Thyroid gland (tissue), 4 donors: Measurements from ENCODE around the gene WDR81. TPM values are rescaled to one million over a fixed set of nuclear protein-coding genes. Genes with fewer than 3 reads are reported as not detected.
A peak's percentile ranks its signal among the peaks of the same experiment; 100 is the strongest.

Source experiments
- DNase-seq, 2 donors: peaks; one replicate each; pipeline ENCODE4 v3.0.0-alpha.2; 2019
- H3K27ac ChIP-seq, 3 donors: fragments of 200-600 bp; sonication (generic); 1 replicate in 2 of 3; 2 replicates in 1 of 3; pipeline ENCODE4 v1.5.1; 2016 to 2019; ENCODE audit warnings: mild to moderate bottlenecking in 1 of 3, moderate library complexity in 1 of 3
- H3K27me3 ChIP-seq: fragments of 200-600 bp; sonication (generic); one replicate; pipeline ENCODE4 v1.5.1; 2019
- H3K36me3 ChIP-seq, 2 donors: fragments of 200-600 bp; sonication (generic); one replicate each; pipeline ENCODE4 v1.5.1; 2016 to 2019
- H3K4me1 ChIP-seq, 2 donors: fragments of 200-600 bp; sonication (generic); one replicate each; pipeline ENCODE4 v1.5.1; 2017 to 2019
- H3K4me3 ChIP-seq, 3 donors: fragments of 200-600 bp; sonication (generic); replicated peaks in 1 of 3; 1 replicate in 2 of 3; 2 replicates in 1 of 3; pipeline ENCODE4 v1.5.1; 2016; ENCODE audit warnings: mild to moderate bottlenecking in 1 of 3
- H3K9me3 ChIP-seq: fragments of 200-600 bp; sonication (generic); one replicate; pipeline ENCODE4 v1.5.1; 2017
- CTCF ChIP-seq, 6 experiments: fragments of 200-600 bp in 3 of 6; fragments of 450-650 bp in 3 of 6; sonication (generic) in 3 of 6; IDR thresholded peaks; one replicate each; pipeline ENCODE4 v1.5.1; 2016 to 2019; ENCODE audit warnings: antibody characterized with exemption in 6 of 6, mild to moderate bottlenecking in 2 of 6, inconsistent platforms in 1 of 6, moderate library complexity in 1 of 6
- POLR2A ChIP-seq, 2 donors: fragments of 450-650 bp; IDR thresholded peaks; one replicate each; pipeline ENCODE4 v1.6.1; 2017; ENCODE audit warnings: antibody characterized with exemption in 2 of 2, mild to moderate bottlenecking in 2 of 2, moderate library complexity in 1 of 2
- WGBS, 2 donors: methylation state at CpG; one replicate each; pipeline ENCODE4 v1.1.5; 2017; 5-methylcytosine and 5-hydroxymethylcytosine counted together
- intact Hi-C: fragments of 100-400 bp; cut with DNase I; formaldehyde crosslinking; loops from one replicate; pipeline ENCODE4 v1.15.1; 2023
- total RNA-seq, 4 donors: library from RNA; depleted of rRNA; stranded (reverse); fragments of >200 nt; gene quantifications; one replicate each; pipeline ENCODE4 v1.2.3, GENCODE V29; 2016

WDR81 gene
- total RNA-seq, 4 donors from 2014 or later, result 25.6 to 31.0 (median 30.3) TPM

GRCh38 chr17:1724869-1725641, 551 bp downstream of the WDR81 start:
- TF ChIP-seq CTCF (IDR thresholded peaks at IDR 0.05) (peak in 1 of 6 experiments; percentile 5), POLR2A (IDR thresholded peaks at IDR 0.05) (no peak)
- Histone ChIP-seq H3K27ac (peak overlapping the region in 2 of 3 donors; percentile 70 to 91), H3K4me1 (peaks cover 14 to 24% of the 10 kb centered on the region in 2 donors), H3K9me3 (no peaks in the 10 kb centered on the region), H3K4me3 (peak overlapping the region; percentile 11 to 63 (median 26)), H3K36me3 (peaks cover 9 to 11% of the 10 kb centered on the region in 2 donors), H3K27me3 (no peaks in the 10 kb centered on the region)
- WGBS, 2 donors, result 17 to 42% methylated on average over 13 to 17 of the region's 51 CpGs
- peak in 1 of 2 donors; percentile 33 for DNase-seq
- intact Hi-C loops, result loop anchor here (5.0 kb wide), 2 partner anchors 62 to 317 kb away; partner anchors contain the start of gene OVCA2

- Histone ChIP-seq H3K36me3 (peaks cover 9 to 11% of the 10 kb centered on the region in 2 donors), H3K27me3 (no peaks in the 10 kb centered on the region), H3K4me3 (peak overlapping the region in 1 of 3 donors; percentile 63), H3K9me3 (no peaks in the 10 kb centered on the region), H3K4me1 (peaks cover 14 to 30% of the 10 kb centered on the region in 2 donors), H3K27ac (no peak overlapping the region)
- DNase-seq, result no peak
- intact Hi-C loops, result loop anchor here (5.0 kb wide), 1 partner anchor 61 kb away; no protein-coding TSS in a partner anchor
- TF ChIP-seq POLR2A (IDR thresholded peaks at IDR 0.05), result no peak
- TF ChIP-seq CTCF (IDR thresholded peaks at IDR 0.05), result no peak
- WGBS, 2 donors, result 95 to 97% methylated on average over 43 to 44 of the region's 54 CpGs
These were observed 1.4 kb downstream of the WDR81 start for GRCh38 chr17:1725642-1726511.

- DNase-seq, result no peak
- Histone ChIP-seq H3K36me3 (peaks cover 9 to 14% of the 10 kb centered on the region in 2 donors), H3K27me3 (no peaks in the 10 kb centered on the region), H3K4me3 (no peak overlapping the region), H3K9me3 (no peaks in the 10 kb centered on the region), H3K4me1 (peaks cover 14 to 28% of the 10 kb centered on the region in 2 donors), H3K27ac (no peak overlapping the region)
- WGBS, 2 donors, result 79 to 88% methylated on average over 16 to 17 of the region's 18 CpGs
- TF ChIP-seq POLR2A (IDR thresholded peaks at IDR 0.05) (no peak), CTCF (IDR thresholded peaks at IDR 0.05) (no peak)
- intact Hi-C loops, result loop anchor here (5.0 kb wide), 1 partner anchor 61 kb away; no protein-coding TSS in a partner anchor
These were observed 2.2 kb downstream of the WDR81 start for GRCh38 chr17:1726626-1727257.

GRCh38 chr17:1727258-1727789, 2.8 kb downstream of the WDR81 start:
- no peaks in the 10 kb centered on the region for H3K27me3 ChIP-seq
- peaks cover 9 to 14% of the 10 kb centered on the region in 2 donors for H3K36me3 ChIP-seq
- 87 to 89% methylated on average over 14 of the region's 21 CpGs for WGBS, 2 donors
- no peak overlapping the region for H3K27ac ChIP-seq
- H3K9me3 ChIP-seq, result no peaks in the 10 kb centered on the region
- intact Hi-C loops, result loop anchor here (5.0 kb wide), 1 partner anchor 60 kb away; no protein-coding TSS in a partner anchor
- H3K4me3 ChIP-seq, result no peak overlapping the region
- TF ChIP-seq CTCF (IDR thresholded peaks at IDR 0.05), result no peak
- TF ChIP-seq POLR2A (IDR thresholded peaks at IDR 0.05), result no peak
- peaks cover 14 to 25% of the 10 kb centered on the region in 2 donors for H3K4me1 ChIP-seq
- no peak for DNase-seq
